Measurements from ENCODE around the gene EXOC4. TPM values are rescaled to one million over a fixed set of nuclear protein-coding genes. Genes with fewer than 3 reads are reported as not detected.

The EXOC4 gene
- total RNA-seq, 4 donors from 2014 or later: 82.4 to 204 (median 128) TPM

GRCh38 chr7:133830081-133830480, 577.2 kb downstream of the EXOC4 start:
- H3K27ac ChIP-seq: no peak overlapping the region
- no peak for TF ChIP-seq POLR2AphosphoS5 (IDR thresholded peaks at IDR 0.05)
- no peak for TF ChIP-seq EP300 (IDR thresholded peaks at IDR 0.05; ENCODE audit: low read depth)
- TF ChIP-seq POLR2A (IDR thresholded peaks at IDR 0.05): no peak
- TF ChIP-seq CTCF (IDR thresholded peaks at IDR 0.05): no peak
- peaks cover 0 to 4% (median 0%) of the 10 kb centered on the region in 4 donors for H3K36me3 ChIP-seq
- no peak for DNase-seq
- H3K4me1 ChIP-seq: no peaks in the 10 kb centered on the region
- H3K27me3 ChIP-seq: no peaks in the 10 kb centered on the region
- no peaks in the 10 kb centered on the region for H3K9me3 ChIP-seq
- intact Hi-C loops (cut with DNase I; ENCODE audit: low total_unique reads): no loop called here
- 96 to 100% methylated on average over 5 to 6 of the region's 6 CpGs for WGBS, 2 donors (ENCODE audit: low coverage in 1 of 2)
- in situ Hi-C loops (cut with MboI; ENCODE audit: low pct_ligation_motif_present in 1 of 4, low pct_unique_long_range_greater_than_20kb in 1 of 4, low sequenced_read_pairs in 3 of 4): no loop called here
- no peak overlapping the region for H3K4me3 ChIP-seq

- Histone ChIP-seq H3K27ac (no peak overlapping the region), H3K4me1 (peaks cover 0 to 3% (median 0%) of the 10 kb centered on the region in 4 donors), H3K4me3 (no peak overlapping the region), H3K36me3 (peaks cover 0 to 4% (median 0%) of the 10 kb centered on the region in 4 donors), H3K27me3 (no peaks in the 10 kb centered on the region), H3K9me3 (no peaks in the 10 kb centered on the region)
- DNase-seq: no peak
- in situ Hi-C loops (cut with MboI; ENCODE audit: low pct_ligation_motif_present in 1 of 4, low pct_unique_long_range_greater_than_20kb in 1 of 4, low sequenced_read_pairs in 3 of 4) (no loop called here), intact Hi-C loops (cut with DNase I; ENCODE audit: low total_unique reads) (no loop called here)
- TF ChIP-seq EP300 (IDR thresholded peaks at IDR 0.05; ENCODE audit: low read depth): no peak
- 72 to 85% methylated on average over 3 of the region's 3 CpGs for WGBS, 2 donors (ENCODE audit: low coverage in 1 of 2)
These were observed 583.8 kb downstream of the EXOC4 start for GRCh38 chr7:133836666-133837065.

- intact Hi-C loops (cut with DNase I; ENCODE audit: low total_unique reads): no loop called here
- TF ChIP-seq EP300 (IDR thresholded peaks at IDR 0.05; ENCODE audit: low read depth): no peak
- Histone ChIP-seq H3K4me1 (peaks cover 0 to 3% (median 0%) of the 10 kb centered on the region in 4 donors), H3K9me3 (no peaks in the 10 kb centered on the region), H3K27me3 (no peaks in the 10 kb centered on the region), H3K36me3 (peaks cover 0 to 4% (median 0%) of the 10 kb centered on the region in 4 donors), H3K4me3 (no peak overlapping the region), H3K27ac (no peak overlapping the region)
- no peak for DNase-seq
- in situ Hi-C loops (cut with MboI; ENCODE audit: low pct_ligation_motif_present in 1 of 4, low pct_unique_long_range_greater_than_20kb in 1 of 4, low sequenced_read_pairs in 3 of 4): no loop called here
These were observed 584.3 kb downstream of the EXOC4 start for GRCh38 chr7:133837224-133837623.

GRCh38 chr7:133839121-133839520, 586.2 kb downstream of the EXOC4 start:
- in situ Hi-C loops (cut with MboI; ENCODE audit: low pct_ligation_motif_present in 1 of 4, low pct_unique_long_range_greater_than_20kb in 1 of 4, low sequenced_read_pairs in 3 of 4) (no loop called here), intact Hi-C loops (cut with DNase I; ENCODE audit: low total_unique reads) (no loop called here)
- TF ChIP-seq POLR2AphosphoS5 (IDR thresholded peaks at IDR 0.05) (no peak), POLR2A (IDR thresholded peaks at IDR 0.05) (no peak), CTCF (IDR thresholded peaks at IDR 0.05) (no peak), EP300 (IDR thresholded peaks at IDR 0.05; ENCODE audit: low read depth) (no peak)
- 87 to 100% methylated on average over 2 to 3 of the region's 3 CpGs for WGBS, 2 donors (ENCODE audit: low coverage in 1 of 2)
- no peak for DNase-seq
- no peak overlapping the region for H3K4me3 ChIP-seq
- H3K27ac ChIP-seq: no peak overlapping the region
- peaks cover 0 to 3% (median 0%) of the 10 kb centered on the region in 4 donors for H3K4me1 ChIP-seq
- no peaks in the 10 kb centered on the region for H3K27me3 ChIP-seq
- H3K9me3 ChIP-seq: no peaks in the 10 kb centered on the region
- no peaks in the 10 kb centered on the region for H3K36me3 ChIP-seq

- 90 to 100% methylated on average over 2 of the region's 2 CpGs for WGBS, 2 donors (ENCODE audit: low coverage in 1 of 2)
- H3K4me3 ChIP-seq: no peak overlapping the region
- no peak for DNase-seq
- H3K27ac ChIP-seq: no peak overlapping the region
- intact Hi-C loops (cut with DNase I; ENCODE audit: low total_unique reads) (no loop called here), in situ Hi-C loops (cut with MboI; ENCODE audit: low pct_ligation_motif_present in 1 of 4, low pct_unique_long_range_greater_than_20kb in 1 of 4, low sequenced_read_pairs in 3 of 4) (no loop called here)
- no peaks in the 10 kb centered on the region for H3K9me3 ChIP-seq
- TF ChIP-seq CTCF (IDR thresholded peaks at IDR 0.05) (no peak), POLR2A (IDR thresholded peaks at IDR 0.05) (no peak), EP300 (IDR thresholded peaks at IDR 0.05; ENCODE audit: low read depth) (no peak), POLR2AphosphoS5 (IDR thresholded peaks at IDR 0.05) (no peak)
- H3K4me1 ChIP-seq: no peaks in the 10 kb centered on the region
- H3K36me3 ChIP-seq: no peaks in the 10 kb centered on the region
- H3K27me3 ChIP-seq: no peaks in the 10 kb centered on the region
These were observed 590.5 kb downstream of the EXOC4 start for GRCh38 chr7:133843341-133843740.

Measured in transverse colon (tissue), 4 donors.